NCI-H2227 (cell line): ENCODE data around the gene SH3RF3.

ENCODE experiments used
- DNase-seq: peaks from one replicate; lab custom pipeline; 2025; ENCODE audit not compliant: unreplicated experiment; lab: John Stamatoyannopoulos, UW

SH3RF3 gene

DNA sequence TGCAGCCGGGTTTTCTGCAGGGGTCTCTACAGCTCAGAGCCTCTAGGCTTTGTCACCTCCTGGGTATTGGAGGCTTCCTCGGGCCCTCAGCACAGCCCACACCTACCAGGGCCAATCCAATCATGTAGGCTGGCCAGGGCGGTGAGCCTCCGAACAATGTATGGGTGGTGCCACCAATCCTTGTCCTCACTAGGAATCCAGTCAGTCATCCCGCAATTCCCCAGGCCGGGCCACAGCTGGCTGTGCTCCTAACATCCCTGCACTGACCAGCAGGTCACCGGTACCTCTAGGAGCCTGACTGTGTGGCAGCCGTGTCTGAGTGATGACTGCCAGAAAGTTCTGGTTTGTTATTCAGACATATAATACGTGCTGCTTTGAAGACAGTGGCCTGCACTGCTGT lies 129.4 kb downstream of the SH3RF3 start:
- DNase-seq, result no peak

DNA sequence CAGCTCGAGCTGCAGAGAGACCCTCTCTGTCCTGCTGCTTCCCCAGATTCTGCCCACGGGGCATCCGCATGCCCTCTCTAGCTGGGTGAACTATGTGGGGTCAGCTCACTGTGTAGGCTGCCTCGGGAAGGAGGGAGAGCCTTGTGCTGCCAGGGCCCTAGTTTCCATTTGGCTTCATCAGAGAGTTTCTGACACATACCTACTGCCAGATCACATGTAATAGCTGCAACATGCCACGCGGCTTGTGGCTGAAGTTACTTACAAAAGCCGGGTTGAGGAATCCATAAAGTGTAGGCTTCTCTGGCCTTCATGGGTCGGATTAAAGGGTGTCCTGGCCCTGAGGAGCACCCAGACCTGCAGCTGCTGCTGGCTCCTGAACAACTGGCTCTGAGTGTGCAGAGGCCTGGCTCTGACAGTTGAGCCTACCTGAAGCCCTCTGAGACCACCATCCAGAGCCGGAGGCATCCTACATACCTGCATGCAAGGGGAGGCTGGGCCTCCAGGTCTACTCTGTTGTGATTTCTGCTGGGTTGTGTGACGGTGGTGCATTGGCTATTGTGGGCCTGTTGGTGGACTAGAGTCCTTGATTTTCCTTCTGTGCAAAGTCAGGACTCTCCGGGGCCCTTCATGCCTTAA lies 130.0 kb downstream of the SH3RF3 start:
- no peak for DNase-seq

DNA sequence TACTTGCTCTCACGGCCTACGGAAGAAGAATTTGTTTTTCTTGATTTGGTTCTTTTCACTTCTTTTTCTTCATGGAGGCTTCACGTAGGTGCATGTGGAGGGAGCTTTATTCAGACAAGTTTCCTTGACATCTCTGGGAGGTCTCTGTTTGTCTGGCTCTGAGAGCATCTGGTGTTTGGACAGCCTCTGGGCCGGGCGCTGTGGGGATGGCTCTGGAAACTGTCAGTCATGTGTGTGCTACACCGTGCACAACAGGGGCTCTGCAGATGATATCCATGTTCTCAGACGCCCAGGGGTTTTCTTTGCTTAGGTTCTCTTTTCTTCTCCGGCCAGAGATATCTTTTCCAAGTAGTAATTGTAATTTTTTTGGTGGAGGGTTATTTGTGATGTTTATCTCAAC lies 130.7 kb downstream of the SH3RF3 start:
- no peak for DNase-seq

DNA sequence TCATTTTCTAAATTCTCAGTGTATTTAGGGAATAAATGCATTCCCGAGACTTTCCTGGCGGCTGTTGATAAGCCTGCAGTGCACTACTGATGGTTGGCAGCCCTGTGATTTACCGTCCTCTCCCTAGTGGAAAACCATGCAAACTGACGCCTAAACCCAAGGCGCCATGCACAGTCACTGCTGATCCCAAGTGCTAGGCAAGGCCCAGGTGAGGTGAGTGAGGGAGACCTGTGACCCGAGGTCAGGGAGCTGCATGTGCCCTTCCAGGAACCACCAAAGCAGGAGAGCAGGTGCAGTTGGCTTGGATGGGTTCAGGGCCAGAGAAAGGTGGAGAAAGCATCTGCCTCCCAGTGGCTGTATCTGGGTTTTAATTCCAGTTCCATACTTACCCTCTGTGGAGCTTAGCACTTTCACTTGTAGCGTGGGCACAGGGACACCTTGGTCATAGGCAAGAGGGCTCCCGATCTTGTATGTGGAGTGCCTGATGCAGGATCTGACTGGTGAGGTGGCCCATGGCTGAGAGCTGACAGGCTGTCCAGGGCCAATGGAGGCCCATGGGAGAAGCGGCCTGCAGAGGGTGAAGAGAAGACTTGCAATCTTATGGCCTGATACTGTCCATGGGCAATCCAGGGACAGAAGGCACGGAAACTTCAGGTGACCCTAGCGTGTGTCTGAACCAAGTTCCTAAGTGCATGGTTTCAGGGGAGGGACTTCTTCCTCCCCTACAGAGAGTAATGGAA lies 131.3 kb downstream of the SH3RF3 start:
- no peak for DNase-seq

DNA sequence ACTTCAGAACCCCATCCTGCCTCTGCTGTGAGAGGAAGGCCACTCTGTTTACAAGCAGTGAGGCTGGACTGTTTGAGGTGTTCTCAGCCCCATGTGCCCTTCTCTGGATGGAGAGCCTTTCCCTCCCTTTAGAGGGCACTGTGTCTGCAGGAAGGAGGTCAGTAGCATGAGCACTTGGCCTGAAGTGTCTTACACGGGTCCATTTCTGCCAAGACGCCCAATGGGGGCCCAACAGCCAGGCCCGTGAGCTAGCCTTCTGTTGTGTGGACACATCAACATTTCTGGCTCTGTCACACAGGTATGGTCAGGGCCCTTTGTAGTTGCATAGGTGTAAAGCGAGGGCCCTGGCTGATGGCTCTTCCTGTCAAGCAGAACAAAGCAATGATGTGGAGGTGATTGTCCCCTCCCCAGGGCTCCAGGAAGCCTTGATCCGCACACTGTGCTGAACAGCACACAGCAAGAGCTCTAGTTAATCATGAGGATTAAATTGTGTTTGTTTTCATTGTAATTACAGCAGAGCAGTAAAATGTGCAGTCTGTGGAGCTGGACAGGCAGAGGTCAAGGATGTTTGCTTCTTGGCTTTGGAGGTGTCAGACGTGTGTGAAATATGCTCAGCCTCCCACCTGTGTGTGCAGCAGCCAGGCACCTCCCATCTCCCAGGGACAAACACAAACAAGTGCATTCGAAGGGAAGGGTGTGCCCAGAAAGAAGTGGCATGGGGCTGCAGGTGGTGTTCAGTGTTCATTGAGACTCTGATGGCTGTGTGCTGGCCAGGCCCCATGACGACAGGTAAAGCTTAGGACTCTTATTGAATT lies 132.1 kb downstream of the SH3RF3 start:
- DNase-seq, result peak; percentile 12

DNA sequence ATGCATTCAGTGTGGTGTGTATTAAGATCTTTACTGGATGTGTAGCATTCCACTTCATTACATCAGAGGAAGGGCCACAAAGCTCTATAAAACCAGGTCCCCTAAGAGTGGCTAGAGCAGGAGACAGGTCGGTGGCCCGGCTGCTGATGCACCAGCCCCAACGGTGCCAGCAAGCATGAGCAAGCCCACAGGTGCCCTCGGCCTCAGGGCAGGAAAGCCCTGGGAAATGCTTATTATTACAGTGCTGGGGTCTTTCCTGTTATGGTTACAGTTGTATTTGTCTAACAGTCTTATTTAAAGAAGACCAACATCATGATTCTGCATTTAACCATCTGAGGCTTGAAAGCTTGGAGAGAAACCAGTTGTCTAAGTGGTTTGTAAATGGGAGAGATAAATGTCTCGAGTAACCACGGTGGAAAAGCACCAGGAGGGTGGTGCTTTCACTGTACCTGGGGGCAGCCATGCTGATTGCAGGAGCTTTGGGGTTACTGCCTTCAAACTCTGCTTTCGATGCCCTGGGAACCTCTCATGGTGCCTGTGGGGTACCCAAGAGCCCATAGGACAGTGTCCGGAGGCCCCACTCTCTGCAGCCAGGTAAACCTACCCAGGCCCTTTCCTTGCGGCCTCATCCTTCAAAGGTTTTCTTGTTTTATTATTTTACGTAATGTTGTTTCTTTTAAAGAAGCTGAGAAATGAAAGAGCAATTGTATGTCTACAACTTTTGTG lies 133.1 kb downstream of the SH3RF3 start:
- DNase-seq, result no peak

DNA sequence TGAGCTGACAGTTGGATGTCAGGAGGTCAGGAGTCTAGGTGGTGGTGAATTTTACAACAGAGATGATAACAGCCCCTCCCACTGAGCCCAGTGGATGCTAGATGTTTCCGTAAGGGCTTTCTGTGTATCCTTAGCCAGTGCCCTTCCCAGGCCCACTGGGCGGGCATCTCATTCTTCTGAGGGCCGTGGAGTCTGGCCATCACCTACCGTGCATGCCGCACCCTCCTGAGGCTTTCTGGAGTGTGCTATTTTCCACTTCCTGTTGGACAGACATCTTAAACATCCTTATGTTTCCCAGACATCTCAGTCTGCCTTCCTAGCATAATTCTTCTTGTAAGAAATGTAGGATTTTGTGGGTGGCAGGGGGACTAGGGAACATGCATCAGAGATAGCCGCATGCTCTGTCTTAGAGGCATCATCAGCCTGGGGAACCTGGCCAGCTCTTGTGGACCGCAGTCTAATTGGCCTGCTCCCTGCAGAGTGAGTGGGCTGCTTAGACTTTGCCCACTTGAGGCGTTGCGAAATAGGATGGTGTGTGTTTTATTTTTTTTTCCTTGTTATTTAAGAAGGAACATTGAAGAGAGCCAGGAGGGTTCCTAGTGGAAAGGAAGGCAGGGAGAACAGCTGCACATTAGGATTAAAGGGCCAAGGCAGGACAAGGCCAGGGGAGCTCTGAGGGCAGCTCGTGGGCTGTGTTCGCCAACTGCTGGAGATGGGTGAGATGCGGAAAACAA lies 135.8 kb downstream of the SH3RF3 start:
- peak; percentile 4 for DNase-seq

DNA sequence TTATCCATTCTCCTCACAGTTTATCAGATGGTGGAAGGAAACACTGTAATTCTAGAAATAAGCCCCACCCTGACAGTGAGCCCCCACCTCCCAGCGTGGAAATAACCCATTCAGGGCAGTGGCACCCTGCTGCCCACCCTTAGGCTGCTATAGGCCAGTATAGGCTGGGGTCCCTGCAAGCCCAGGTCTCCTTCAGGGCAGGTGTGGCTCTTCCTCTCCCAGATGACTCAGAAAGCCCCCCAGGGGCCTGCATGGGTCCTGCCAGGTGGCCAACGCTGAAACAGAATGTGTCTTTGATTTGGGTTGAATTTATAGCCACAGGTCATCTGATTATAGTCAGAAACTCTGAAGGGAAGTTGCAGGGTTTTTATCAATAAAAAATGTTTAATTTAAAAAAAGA lies 136.4 kb downstream of the SH3RF3 start:
- no peak for DNase-seq

DNA sequence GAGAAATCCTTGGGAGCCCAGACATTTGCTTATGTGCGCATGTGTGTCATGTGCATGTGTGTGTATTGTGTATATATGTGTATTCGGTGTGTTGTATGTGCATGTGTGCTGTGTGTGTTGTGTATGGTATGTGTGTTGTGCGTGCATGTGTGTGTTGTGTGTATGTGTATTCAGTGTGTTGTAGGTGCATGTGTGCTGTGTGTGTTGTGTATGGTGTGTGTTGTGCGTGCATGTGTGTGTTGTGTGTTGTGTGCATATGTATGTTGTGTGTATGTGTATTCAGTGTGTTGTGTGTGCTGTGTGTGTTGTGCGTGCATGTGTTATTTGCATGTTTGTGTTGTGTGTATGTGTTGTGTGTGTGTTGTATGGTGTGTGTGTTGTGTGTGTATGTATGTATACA lies 136.9 kb downstream of the SH3RF3 start:
- DNase-seq, result no peak

DNA sequence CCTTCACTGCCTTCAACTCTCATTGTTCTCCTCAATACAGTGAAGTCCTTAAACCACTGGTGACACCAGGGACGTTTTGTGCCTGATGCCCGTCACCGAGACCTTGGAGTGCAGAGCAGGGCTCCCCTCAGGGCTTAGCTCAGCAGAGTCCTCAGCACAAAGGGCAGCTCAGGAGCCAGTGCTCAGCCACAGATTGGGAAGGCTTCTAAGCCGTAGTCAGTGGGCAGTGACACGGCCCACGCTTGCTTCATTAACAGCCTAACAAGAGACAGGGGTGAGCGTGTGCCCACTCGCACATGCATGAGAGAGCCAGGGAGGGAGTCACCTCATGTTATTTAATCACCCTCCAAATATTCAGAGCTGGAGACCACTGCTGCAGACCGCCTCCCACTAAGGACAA lies 137.5 kb downstream of the SH3RF3 start:
- no peak for DNase-seq

DNA sequence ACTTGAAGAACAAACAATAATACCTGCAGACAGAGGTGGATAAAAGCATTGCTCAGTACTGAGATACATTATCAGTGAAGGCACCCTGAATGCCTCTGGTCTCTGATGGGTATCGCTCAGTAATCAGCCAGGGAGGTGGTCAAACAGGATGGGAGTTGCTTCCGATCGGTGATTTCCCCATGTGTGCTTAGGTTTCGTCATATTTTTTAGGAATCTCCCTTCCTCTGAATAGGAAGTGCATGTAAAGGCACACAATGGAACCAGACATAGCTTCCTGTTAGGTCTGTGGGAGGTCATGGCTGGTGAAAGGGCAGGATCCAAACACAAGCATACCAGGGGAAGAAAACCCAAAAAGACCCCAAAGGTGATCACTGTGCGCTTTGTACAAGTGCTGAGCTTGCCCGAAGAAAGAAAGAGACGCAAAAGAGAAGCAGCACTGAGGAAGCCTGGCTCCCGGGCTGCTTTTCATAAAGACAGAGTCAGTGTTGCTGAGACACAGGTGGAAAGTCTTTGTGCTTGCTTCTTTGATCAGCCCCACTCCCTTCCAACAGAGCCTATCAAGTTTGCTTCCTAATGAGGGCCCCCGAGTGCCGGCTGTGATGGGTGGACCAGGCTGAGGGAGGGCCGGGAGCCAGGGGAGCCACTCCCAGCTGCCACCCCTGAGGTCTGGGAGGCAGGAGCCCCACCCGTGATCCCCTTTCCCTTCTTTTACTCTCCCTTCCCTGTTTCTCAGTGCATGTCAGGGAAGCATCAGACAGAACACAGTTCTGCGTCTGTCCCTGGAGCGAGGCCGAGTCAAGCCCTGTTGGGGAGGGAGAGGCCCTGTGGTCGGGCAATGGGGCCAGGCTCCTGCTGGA lies 138.2 kb downstream of the SH3RF3 start:
- DNase-seq, result no peak

DNA sequence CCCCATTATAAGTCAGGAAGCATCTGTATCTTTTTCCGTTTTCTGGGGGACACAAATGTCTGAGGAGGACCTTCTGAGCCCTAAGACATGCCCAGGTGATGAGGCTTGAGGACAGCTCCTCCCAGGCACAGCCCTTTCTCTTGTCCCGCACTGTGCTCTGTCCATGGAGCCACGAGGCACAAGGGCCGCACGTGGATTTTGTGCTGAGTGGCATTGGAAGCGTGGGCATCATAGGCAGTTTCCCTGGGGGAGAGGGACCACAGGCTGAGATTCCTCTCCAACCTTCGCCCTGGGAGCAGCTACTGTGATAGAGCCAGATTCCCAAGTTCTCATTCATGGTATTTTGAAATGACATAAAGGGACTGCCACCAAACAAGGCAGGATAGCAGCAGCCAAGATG lies 139.9 kb downstream of the SH3RF3 start:
- no peak for DNase-seq

DNA sequence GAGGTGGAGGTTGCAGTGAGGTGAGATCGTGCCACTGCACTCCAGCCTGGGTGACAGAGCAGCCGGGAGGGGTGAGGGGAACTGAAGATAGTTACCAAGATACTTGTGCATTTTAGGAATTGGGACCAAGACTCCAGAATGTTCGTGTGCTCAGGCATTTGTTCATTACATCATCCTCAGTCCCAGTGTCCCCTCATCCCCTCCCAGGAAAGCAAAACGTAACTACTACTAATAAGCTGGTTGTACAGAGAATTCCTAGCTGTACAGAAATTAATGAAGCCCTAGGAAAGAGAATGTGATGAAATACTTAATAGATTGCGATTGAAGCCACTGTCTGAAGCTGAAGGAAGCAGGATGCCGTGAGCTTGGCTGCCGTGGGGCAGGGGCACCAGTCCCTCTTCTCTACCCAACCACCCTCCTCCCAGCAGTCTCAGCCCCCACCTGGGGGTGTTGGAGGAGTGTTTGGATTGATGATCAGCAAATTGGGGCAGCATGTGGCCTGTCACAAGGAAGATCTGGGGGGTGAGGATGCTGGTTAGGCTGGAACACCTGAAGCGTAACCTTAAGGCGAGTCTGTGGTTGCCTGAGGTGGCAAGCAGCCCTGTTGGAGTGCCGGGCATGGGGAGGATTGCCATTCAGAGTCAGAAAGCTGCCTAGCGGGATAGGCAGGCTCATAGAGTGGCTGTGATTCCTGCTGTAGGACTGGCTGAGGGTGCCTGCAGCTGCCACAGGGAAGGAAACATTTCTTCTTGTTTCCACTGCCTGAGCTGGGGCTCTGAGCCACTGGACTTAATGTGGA lies 140.9 kb downstream of the SH3RF3 start:
- no peak for DNase-seq

DNA sequence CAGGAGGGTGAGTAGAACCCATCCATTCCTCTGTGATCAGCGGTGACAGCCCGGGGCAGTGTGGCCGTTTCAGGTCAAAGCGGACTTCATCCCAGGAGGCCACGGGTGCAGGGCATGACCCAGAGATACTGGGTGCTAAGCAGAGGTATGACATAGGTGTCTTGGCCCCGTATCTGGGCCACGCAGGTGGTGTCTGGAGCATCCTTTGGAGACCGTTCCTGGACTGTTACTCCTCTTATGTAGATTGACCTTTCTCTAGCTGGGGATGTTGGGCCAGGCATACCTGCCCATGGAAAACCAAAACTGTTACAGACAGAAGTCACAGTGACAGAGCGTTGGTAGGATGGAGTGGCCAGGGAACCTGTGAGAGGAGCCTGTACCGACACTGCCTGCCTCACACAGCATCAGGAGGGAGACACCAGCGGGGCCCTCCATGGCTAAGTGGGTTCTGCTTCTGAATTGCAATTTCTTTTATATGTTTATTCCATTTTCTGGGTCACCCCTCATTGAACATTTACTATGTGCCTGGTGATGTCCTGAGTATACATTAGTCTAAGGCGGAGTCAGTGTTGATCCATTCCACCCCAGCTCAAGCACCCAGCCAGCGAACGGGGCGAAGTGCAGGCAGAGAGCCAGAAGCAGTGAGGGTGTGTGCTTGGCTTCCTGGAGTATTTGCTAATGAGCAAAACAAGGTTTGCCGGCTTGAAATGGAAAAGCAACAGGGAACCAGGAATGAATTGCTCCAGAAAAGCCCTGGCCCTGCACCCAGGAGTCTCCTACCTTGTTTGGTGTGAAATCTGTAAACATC lies 141.7 kb downstream of the SH3RF3 start:
- DNase-seq, result no peak

DNA sequence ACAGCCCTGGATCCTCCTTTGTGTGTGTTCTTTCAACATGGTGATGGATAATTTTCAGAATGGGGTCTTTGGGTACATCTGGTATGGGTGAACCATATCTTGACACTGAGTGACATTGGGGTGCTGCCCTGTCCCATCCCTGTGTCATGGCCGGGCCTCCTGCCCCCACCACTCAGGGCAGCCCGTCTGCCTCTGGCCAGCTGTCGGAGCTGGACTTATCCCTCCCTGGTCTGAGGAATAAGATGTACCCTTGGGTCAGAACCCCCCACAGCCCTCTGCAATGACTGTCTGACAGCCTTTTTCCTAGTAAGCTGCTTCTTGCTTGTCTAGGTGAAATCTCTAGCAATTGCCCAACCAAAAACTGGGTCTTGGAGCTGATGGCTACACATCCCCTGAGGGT lies 142.9 kb downstream of the SH3RF3 start:
- DNase-seq, result no peak

DNA sequence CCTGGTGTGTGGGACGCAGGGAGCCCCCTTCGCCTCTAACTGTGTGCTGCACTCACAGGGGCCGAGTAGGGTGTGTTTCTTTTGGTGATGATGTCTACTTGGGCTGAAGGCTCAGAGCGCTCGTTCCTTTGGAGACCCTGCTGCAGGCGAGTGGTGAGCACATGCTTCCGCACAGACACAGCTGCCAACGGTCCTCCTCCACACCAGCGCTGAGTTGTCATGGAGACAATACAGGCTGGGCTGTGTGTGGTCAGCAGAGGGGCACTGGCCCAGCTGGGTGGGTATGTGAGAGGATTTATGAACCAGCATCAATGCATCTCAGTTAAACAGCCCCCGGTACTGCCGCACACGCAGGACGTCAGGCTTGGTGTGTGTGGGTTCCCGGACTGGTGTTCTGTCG lies 143.5 kb downstream of the SH3RF3 start:
- no peak for DNase-seq

DNA sequence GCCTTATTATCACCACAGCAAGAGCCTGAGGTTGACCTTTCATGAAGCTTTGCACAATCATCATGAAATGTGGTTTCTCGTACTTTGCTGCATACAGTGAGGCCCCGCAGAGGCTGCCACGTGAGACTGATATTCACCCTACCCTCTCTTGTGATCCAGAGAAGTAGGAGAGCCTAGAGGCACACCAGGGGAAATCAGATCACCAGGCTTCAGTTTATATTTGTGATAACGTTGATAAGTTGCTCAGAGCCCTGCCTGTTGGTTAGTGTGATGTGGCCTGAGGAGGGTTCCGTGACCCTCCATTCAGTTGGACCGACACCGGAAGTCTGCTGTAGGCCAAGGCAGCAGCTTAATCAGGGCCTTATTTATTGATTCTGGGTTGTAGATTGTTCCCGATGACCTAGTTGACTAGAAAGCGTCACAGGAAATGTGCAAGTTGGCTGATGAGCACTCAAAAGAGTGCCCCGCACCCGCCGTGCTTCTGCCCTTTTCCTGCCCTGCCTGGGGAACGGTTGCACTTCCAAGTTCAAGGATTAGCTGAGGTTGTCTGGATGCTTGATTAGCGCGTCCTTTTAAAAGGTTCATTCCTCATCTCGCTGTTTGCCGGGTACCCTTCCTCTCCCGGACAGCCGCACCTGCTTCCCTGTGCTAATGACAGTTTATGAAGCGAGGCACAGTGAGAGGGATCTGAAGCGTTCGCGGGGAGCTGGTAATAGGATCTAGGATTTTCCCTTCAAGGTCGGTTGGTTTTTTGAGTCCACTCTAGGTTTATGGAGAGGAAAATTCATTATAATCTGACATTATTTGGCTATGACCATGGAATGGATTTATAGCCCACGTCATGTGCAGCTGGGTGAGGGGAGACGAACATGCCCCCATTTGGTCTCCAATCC lies 146.4 kb downstream of the SH3RF3 start:
- DNase-seq, result peak; percentile 28
